HS-5 (cell line): Measurements from ENCODE around the gene DNAH2.

Experiments used
- DNase-seq: peaks from one replicate; pipeline ENCODE4 v3.0.0-alpha.2; 2012; ENCODE audit warnings: low read depth

DNAH2 gene

GRCh38 chr17:7721612-7722011, 4.1 kb downstream of the DNAH2 start:
- no peak for DNase-seq

DNA sequence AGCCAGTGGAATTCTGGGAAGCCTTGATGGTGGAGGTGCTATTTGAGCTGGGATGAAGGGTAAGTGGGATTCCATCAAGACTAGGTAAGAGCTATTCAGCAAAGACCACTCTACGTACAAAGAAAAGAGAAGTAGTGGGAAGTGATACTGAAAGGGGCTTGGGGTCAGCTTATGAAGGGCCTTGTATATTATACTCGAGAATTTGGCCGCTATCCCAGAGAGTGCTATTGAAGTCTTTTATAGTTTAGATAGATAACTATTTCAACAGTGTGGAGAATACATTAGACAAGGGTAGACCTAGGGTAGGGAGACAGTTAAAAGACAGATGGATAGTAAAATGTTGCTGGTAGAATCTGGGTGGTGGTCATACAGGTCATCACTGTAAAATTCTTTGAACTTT, 10.3 kb downstream of the DNAH2 start:
- DNase-seq, result no peak

DNA sequence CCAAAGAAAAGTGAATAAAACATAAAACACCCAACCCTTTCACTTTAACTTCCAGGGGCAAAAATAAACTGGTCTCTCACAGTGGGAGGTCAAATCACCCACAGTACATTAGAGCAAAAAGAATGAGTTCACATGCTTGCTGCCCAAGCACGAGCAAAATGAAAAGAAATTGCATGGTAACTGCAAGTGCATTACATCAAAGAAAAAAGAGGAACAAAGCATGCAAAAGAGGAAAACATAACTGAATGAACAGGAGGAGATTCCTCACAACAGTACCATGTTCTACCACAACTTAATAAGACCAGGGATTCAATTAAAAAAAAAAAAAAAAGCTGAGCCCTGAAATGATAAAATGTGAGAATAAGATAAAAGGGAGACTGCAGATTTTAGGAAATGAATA, 12.3 kb downstream of the DNAH2 start:
- DNase-seq, result no peak

GRCh38 chr17:7732981-7733539, 15.5 kb downstream of the DNAH2 start:
- no peak for DNase-seq

DNA sequence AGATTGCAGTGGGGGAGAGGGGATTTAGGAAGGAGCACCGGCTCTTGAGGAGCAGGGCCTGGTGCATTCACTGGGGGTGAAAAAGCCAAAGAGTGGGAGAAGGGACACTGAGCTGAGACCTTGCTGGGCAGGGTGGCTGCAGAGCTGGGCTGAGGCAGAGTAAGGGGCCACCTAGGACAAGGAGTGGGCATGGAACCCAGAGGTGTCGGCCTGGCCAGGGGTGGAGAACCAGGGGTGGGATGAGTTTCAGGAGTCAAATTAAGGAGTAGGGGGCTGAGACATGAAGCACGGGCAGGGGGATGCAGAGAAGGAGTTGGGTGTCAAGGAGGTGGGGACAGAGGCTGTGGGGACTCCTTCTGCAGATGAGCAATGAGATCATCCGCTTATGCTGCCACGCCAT, 20.1 kb downstream of the DNAH2 start:
- DNase-seq, result no peak

DNA sequence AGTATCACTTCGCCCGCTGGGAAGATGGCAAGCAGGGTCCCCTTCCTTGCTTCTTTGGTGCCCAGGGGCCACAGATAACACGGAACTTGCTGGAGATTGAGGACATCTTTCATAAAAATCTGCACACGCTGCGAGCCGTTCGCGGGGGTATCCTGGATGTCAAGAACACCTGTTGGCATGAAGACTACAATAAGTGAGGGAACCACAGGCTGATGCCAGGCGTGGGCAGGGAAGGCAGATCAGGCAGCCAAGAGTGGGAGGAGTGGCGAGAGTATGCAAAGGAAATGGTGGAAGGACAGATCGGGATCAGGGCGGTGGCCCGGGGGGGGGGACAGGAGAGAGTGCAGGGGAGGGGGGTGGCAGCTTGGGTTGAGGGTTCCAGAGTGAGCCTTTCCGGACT, 22.2 kb downstream of the DNAH2 start:
- DNase-seq, result no peak

DNA sequence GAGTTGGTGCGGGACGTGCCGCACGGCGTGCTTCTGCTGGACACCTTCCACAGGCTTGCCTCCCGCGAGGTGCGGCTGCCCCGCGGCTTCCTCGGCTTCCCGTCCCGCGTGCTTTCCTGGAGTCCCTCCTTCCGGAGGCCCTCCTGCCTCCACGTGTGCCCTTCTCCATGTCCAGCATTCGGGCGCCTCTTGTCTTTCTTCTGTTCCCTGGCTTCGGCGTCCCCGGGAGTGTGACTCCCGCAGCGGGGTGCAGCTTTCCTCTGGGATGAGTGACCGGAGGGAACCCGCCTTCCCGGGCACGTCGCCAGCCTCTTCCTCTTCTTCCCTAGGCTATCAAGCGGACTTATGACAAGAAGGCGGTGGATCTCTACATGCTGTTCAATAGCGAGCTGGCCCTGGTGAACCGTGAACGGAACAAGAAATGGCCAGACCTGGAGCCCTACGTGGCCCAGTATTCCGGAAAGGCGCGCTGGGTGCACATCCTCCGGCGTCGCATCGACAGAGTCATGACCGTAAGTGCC, 23.0 kb downstream of the DNAH2 start:
- DNase-seq, result no peak

DNA sequence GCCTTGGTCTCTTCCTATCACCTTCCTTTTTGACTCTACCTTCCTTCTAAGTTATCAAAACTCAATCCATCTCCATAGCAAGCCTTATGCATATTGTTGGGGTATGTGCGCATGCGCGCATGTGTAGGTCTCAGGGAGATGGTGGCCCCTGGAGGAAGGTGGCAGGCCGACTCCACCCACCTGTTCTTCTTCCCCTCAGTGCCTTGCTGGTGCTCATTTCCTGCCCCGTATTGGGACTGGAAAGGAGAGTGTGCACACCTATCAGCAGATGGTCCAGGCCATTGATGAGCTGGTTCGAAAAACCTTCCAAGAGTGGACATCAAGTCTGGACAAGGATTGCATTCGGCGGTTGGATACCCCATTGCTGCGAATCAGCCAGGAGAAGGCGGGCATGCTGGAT, 25.2 kb downstream of the DNAH2 start:
- DNase-seq, result no peak

DNA sequence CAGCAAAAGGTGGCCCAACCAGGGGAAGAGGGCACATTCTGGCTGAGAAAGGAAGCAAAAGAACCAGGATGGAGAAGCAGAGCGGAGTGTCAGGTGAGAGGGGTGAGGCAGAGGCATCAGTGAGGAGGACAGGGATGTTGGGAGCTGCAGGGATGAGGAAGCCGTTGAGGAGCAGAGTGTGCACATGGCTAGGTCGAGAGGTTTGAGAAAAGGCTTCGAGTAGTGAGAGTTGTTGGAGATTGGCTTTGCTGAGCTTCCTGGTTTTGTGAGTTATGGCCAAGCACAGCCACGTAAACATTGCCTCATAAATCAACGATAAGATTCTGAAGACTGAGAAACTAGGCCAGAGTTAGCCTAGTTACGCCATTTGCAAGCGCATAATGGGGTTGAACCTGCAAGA, 26.9 kb downstream of the DNAH2 start:
- no peak for DNase-seq

DNA sequence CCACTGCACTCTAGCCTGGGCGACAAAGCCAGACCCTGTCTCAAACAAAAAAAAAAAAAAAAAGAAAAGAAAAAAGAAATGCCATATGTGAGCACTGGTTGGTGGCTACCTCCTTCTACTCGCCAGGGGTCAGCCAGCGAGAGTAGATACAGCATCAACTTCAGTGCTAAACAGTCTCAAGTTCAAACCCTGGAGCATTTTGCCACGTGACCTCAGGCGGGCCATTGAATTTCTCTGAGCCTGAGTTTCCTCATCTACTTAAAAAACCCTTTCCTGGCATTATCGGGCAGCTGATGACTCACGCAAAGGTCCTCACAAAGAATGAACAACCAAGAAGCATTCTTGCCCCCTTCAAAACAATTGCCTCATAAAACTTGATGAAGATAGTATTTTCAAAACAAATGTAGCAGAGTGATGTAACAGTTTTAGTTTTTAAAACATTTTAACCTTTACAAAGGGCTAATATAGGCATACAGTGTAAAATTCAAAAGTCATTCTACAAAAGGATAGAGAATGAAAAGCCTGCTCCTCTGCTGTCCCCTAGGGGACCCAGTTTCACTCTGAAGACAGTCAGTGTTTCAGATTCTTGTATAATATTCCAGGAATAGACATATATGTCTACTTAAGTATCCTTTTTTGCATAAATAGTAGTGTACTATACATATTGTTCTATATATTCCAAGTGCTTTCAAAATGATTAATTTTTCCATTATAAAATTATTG, 28.4 kb downstream of the DNAH2 start:
- peak; percentile 89 for DNase-seq

DNA sequence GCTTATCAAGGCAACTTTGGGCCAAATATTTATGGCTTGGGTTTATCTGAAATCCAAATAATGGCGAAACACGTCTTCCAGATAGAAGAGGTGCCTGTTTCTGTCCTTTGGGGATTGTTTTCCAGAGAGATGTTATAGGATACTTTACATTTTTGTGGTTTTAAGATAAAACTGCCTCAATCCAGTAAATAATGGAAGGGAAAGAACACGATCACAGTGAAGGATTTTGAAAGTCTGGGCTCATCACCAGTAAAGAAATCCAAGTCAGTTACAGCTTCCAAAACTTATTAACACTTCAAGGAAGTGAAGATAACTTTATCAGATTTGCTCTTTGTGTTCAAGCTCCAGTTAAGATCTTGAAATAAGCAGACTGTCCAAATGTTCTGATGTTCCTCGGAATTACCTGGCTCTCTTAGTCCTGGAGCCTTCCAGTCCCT, 30.1 kb downstream of the DNAH2 start:
- DNase-seq, result peak; percentile 33

DNA sequence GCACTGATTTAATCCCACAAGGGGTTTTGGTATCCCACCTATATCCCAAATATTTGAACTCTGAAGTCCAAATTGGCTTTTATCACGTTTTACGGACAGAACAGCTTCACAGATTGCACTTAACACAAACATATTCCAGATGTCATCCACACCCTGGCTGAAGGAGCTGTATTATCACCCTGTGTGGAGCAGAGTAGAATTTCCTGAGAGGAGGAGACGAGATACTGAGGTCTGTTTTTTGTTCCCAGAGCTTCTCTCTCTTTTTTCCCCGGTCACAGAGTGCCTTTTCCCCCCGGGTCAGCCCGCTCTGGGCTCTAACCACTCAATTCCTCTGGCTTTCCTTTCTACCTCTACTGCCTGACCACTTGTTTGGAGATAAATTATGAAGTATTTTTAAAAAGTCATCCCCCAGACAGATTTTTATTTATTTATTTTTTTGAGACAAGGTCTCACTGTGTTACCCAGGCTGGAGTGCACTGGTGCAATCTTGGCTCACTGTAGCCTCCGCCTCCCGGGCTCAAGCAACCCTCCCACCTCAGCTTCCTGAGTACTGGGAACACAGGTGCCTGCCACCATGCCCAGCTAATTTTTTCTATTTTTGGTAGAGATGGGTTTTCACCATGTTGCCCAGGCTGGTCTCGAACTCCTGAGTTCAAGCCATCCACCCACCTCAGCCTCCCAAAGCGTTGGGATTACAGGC, 30.7 kb downstream of the DNAH2 start:
- no peak for DNase-seq

- peak; percentile 85 for DNase-seq
These were observed 32.8 kb downstream of the DNAH2 start for GRCh38 chr17:7750321-7750821.

DNA sequence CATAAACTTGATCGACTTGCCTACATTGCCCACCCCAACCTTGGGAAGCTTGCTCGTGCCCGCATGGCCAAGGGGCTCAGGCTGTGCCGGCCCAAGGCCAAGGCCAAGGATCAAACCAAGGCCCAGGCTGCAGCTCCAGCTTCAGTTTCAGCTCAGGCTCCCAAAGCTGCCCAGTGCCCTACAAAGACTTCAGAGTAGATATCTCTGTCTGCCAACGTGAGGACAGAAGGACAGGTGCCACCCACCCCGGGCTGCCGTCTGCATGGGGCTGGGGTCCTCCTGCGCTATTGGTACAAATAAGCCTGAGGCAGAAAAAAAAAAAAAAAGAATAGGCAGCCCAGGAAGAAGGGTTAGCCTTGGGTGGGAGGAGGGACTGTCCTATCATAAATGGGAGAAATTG, 37.1 kb downstream of the DNAH2 start:
- no peak for DNase-seq

DNA sequence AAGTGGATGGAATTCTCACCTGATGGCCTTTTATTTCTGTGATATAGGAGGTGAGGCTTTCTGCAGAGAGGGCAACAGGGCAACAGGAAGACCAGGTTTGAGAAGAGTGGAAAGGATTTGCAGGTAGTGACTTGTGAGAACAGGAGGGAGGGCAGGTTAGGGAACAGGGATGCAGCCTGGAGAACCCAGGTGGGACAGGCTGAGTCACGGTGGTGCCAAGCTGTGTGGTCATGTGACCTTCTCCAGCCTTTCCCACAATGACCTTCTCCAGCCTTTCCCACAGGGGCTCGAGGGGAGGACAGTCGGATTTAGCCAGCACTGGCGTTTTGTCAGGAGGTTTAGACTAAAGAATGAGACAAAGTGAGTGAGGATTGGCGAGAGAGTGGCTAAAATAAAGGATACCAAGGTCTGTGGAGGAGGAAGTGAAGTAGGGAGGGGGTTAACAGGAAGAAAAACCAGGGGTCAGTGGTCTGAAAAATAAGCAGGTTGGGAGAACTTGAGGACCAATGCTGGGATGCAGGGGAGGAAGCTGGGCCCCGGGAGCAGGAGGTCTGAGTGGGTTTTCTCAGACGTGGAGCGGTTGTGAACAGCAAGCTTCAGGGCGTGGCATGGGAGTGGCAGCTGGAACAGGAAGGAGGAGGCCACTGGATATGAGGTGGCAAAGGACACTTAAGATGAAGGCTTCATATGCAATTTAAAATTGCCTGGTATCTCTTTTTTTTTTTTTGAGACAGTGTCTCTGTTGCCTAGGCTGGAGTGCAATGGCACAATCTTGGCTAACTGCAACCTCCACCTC, 37.7 kb downstream of the DNAH2 start:
- no peak for DNase-seq

- DNase-seq, result no peak
These were observed 39.4 kb downstream of the DNAH2 start for GRCh38 chr17:7756968-7757367.

GRCh38 chr17:7763919-7764318, 46.4 kb downstream of the DNAH2 start:
- DNase-seq, result no peak

GRCh38 chr17:7767004-7767403, 49.5 kb downstream of the DNAH2 start:
- no peak for DNase-seq

- DNase-seq, result no peak
These were observed 50.0 kb downstream of the DNAH2 start for GRCh38 chr17:7767405-7768021.

DNA sequence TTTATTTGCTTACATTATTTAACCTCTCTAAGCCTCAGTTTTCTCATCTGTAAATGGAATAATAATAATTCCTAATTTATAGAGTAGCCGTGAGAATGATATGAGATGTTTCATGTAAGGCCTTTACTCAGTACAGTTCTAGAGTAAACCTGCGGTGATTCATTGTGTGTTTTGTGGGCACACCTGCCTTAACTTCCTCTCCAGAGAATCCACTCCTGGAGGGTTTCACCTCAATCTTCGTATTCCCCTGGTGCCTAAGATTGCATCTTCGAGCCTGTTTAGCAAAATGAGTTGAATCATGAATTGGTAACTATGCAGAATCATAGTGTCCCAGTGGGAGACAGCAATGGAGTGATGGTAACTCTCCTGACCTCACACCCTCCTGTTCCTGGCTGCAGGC, 52.3 kb downstream of the DNAH2 start:
- DNase-seq, result no peak

DNA sequence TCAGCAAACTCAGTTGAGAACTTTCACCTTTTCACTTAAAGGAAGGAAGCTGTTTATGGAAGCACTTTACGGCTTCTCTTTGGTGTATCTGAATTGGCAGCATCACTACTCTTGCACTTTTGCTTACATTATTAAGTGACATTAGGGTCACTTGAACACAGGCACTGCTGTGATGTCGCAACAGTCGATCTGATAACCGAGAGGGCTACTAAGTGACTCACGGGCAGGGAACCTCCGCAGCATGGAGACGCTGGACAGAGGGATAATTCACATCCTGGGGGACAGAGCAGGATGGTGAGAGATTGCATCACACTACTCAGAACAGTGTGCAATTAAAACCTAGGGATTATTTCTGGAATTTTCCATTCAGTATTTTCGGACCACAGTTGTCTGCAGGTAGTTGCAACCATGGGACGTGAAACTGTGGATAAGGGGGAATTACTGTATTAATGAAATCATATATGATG, 56.5 kb downstream of the DNAH2 start:
- DNase-seq, result no peak

- no peak for DNase-seq
These were observed 57.5 kb downstream of the DNAH2 start for GRCh38 chr17:7775051-7775450.
